Keratinocyte (primary cell): ENCODE measurements around the gene DAGLA. TPM values are rescaled to one million over a fixed set of nuclear protein-coding genes. Genes with fewer than 3 reads are reported as not detected.

ENCODE experiments used
- DNase-seq: peaks from one replicate; pipeline ENCODE4 v3.0.0-alpha.2; 2011; ENCODE audit warnings: low read depth, missing footprints, low spot score
- FAIRE-seq: peaks from 2 replicates; lab custom pipeline; 2011; peaks lifted over from hg19 to GRCh38; lab: Jason Lieb, UNC
- H2AFZ ChIP-seq: 2 replicates; pipeline ENCODE4 v1.6.0; 2012; ENCODE audit warnings: low read length, control low read depth, inconsistent platforms; ENCODE audit not compliant: control insufficient read depth
- H3K27ac ChIP-seq: 2 replicates; pipeline ENCODE4 v1.5.1; 2011; ENCODE audit warnings: low read length; ENCODE audit not compliant: control insufficient read depth, insufficient read depth
- H3K27me3 ChIP-seq: 3 replicates; pipeline ENCODE4 v1.6.0; 2011; ENCODE audit warnings: low read length; ENCODE audit not compliant: control insufficient read depth, insufficient read depth; ENCODE audit errors: extremely low read depth
- H3K36me3 ChIP-seq, 2 experiments: 2 replicates in 1 of 2; 3 replicates in 1 of 2; pipeline ENCODE4 v1.5.1; 2011; ENCODE audit warnings: low read length in 2 of 2, mild to moderate bottlenecking in 1 of 2; ENCODE audit not compliant: control insufficient read depth in 2 of 2, insufficient read depth in 2 of 2; ENCODE audit errors: extremely low read depth in 1 of 2
- H3K4me1 ChIP-seq: 3 replicates; pipeline ENCODE4 v1.5.1; 2011; ENCODE audit warnings: low read length; ENCODE audit not compliant: control insufficient read depth, insufficient read depth; ENCODE audit errors: extremely low read depth
- H3K4me2 ChIP-seq: 3 replicates; pipeline ENCODE4 v1.6.0; 2011; ENCODE audit warnings: low read depth, low read length; ENCODE audit not compliant: control insufficient read depth, insufficient read depth; ENCODE audit errors: extremely low read depth
- H3K4me3 ChIP-seq, 3 experiments: fragments of 200-600 bp in 1 of 3; sonication (generic) in 1 of 3; 2 replicates in 2 of 3; 3 replicates in 1 of 3; pipeline ENCODE4 v1.5.1; 2011 to 2016; ENCODE audit warnings: low read length in 3 of 3, mild to moderate bottlenecking in 3 of 3, control low read depth in 2 of 3, inconsistent platforms in 1 of 3, low read depth in 1 of 3, mixed read lengths in 1 of 3, mixed run types in 1 of 3, moderate library complexity in 1 of 3; ENCODE audit not compliant: control insufficient read depth in 2 of 3, insufficient read depth in 2 of 3; ENCODE audit errors: extremely low read depth in 1 of 3
- H3K79me2 ChIP-seq: 2 replicates; pipeline ENCODE4 v1.6.0; 2012; ENCODE audit warnings: low read length; ENCODE audit not compliant: control insufficient read depth, insufficient read depth
- H3K9ac ChIP-seq: 3 replicates; pipeline ENCODE4 v1.6.0; 2011; ENCODE audit warnings: low read length; ENCODE audit not compliant: control insufficient read depth, insufficient read depth; ENCODE audit errors: extremely low read depth
- H3K9me1 ChIP-seq: 3 replicates; pipeline ENCODE4 v1.6.0; 2011; ENCODE audit warnings: low read length; ENCODE audit not compliant: control insufficient read depth, insufficient read depth; ENCODE audit errors: extremely low read depth
- H3K9me3 ChIP-seq: 2 replicates; pipeline ENCODE4 v1.5.1; 2012; ENCODE audit warnings: low read depth, low read length; ENCODE audit not compliant: control insufficient read depth
- H4K20me1 ChIP-seq: 3 replicates; pipeline ENCODE4 v1.6.0; 2011; ENCODE audit warnings: low read length; ENCODE audit not compliant: control insufficient read depth, insufficient read depth; ENCODE audit errors: extremely low read depth
- EZH2 ChIP-seq: IDR thresholded peaks from one replicate; pipeline ENCODE4 v1.6.1; 2012; ENCODE audit warnings: inconsistent platforms, mild to moderate bottlenecking, low read length, moderate library complexity
- dilution Hi-C: fragments of 300-500 bp; cut with MboI; formaldehyde crosslinking; loops from one replicate; pipeline ENCODE4 v1.7.0; 2020; ENCODE audit warnings: low sequenced_read_pairs; ENCODE audit not compliant: extremely low pct_ligation_motif_present
- polyA plus RNA-seq, 5 experiments: library from polyadenylated mRNA; depleted of rRNA in 3 of 5; stranded (reverse) in 3 of 5; stranded (forward) in 1 of 5; unstranded in 1 of 5; fragments of >200 nt; gene quantifications; 1 replicate in 1 of 5; 2 replicates in 3 of 5; 3 replicates in 1 of 5; pipeline versions ENCODE4 v1.2.1 to v1.2.3, GENCODE V29; 2011 to 2012; ENCODE audit warnings: missing spikeins in 2 of 5, low read depth in 1 of 5, low replicate concordance in 1 of 5
- TF ChIP-seq, protein P1 (sequence below), 3 experiments: IDR thresholded peaks in 1 of 3; conservative IDR thresholded peaks in 1 of 3; optimal IDR thresholded peaks in 1 of 3; 2 replicates in 2 of 3; 3 replicates in 1 of 3; pipeline versions ENCODE3 to v1.5.1; 2011; ENCODE audit warnings: low read length in 3 of 3, mild to moderate bottlenecking in 3 of 3, moderate library complexity in 2 of 3, control low read depth in 1 of 3, inconsistent platforms in 1 of 3; ENCODE audit not compliant: insufficient read depth in 2 of 3; ENCODE audit errors: extremely low read depth in 1 of 3

DAGLA gene
- polyA plus RNA-seq, 1 donor (not counting 4 experiments of a cell fraction or from before 2014, with no cell fraction given), result 0.03 TPM

DNA sequence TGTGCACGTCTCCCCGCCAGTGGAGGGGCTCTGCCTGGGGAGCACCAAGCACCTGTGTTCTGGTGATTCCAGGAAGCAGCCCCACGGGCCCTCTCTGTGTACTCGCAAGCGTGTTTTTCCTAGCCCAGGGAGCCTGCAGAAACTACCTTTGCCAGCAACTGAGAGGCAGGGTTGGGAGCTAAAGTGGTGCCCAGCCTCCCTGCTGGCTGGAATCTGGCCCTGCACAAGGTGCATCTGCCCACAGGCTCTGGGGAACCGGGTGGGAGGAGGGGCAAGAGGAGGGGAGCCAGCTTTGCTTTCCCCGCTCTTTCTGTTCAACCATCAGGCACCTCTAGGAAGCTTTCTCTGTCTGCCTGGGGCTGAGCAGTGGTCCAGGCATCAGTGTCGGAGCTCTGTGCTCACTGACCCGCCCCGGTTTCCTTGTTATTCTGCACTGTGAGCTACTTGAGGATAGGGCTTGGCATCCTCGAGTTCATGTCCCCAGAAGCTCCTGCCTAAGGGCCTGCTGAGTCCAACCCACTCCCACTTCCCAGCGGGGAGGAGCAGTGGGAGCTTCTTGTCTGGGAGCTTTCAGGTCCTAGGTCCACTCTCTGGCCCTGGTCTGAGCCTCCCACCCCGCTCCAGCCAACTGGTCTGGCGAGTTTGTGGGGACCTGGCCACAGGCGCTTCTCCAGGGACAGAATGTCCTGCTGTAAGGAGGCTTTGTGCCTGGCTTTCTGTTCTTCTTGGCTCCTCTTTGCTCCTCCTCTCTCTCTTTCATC lies 14.9 kb downstream of the DAGLA start:
- TF ChIP-seq, protein P1, sequence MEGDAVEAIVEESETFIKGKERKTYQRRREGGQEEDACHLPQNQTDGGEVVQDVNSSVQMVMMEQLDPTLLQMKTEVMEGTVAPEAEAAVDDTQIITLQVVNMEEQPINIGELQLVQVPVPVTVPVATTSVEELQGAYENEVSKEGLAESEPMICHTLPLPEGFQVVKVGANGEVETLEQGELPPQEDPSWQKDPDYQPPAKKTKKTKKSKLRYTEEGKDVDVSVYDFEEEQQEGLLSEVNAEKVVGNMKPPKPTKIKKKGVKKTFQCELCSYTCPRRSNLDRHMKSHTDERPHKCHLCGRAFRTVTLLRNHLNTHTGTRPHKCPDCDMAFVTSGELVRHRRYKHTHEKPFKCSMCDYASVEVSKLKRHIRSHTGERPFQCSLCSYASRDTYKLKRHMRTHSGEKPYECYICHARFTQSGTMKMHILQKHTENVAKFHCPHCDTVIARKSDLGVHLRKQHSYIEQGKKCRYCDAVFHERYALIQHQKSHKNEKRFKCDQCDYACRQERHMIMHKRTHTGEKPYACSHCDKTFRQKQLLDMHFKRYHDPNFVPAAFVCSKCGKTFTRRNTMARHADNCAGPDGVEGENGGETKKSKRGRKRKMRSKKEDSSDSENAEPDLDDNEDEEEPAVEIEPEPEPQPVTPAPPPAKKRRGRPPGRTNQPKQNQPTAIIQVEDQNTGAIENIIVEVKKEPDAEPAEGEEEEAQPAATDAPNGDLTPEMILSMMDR (optimal IDR thresholded peaks at IDR 0.05 in 1 of 3, IDR thresholded peaks at IDR 0.05 in 1 of 3, conservative IDR thresholded peaks at IDR 0.05 in 1 of 3; ENCODE audit: extremely low read depth in 1 of 3, insufficient read depth in 2 of 3, low read length in 3 of 3), result peak in 1 of 3 experiments; percentile 17
- TF ChIP-seq EZH2, result no peak
- H3K9me3 ChIP-seq, result no peaks in the 10 kb centered on the region
- H3K27me3 ChIP-seq, result peaks cover 6% of the 10 kb centered on the region
- no peak overlapping the region for H3K27ac ChIP-seq
- peaks cover 33% of the 10 kb centered on the region for H3K4me1 ChIP-seq
- H3K36me3 ChIP-seq, result no peaks in the 10 kb centered on the region
- H3K9me1 ChIP-seq, result peaks cover 2% of the 10 kb centered on the region
- peak overlapping the region; percentile 49 for H3K9ac ChIP-seq
- H3K4me3 ChIP-seq, result no peak overlapping the region
- DNase-seq (no peak), FAIRE-seq (no peak)
- H2AFZ ChIP-seq, result no peak overlapping the region
- no peaks in the 10 kb centered on the region for H3K79me2 ChIP-seq
- peaks cover 2% of the 10 kb centered on the region for H4K20me1 ChIP-seq
- dilution Hi-C loops, result no loop called here
- peak overlapping the region; percentile 68 for H3K4me2 ChIP-seq

DNA sequence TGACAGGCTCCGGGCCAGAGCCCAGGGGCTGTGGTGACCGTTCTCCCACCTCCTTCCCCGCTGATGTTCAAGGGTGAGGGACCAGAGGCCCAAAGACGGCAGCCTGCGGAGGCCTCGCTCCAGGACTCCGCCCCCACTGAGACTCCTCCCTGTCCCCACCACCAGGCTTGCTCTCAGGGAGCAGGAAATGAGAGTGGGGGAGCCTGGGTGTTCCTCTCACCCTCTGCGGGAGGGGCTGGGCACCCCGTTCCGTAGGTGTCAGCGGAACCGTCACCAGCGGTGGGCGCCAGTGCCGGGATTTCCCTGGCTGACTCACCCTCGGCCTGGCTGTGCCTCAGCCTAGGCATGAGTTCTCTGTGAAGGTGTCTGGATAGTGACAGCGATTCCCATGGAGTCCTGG lies 15.7 kb downstream of the DAGLA start:
- Histone ChIP-seq H3K4me2 (peak overlapping the region; percentile 68), H3K9me3 (no peaks in the 10 kb centered on the region), H3K9ac (peak overlapping the region; percentile 49), H3K27ac (peak overlapping the region; percentile 13), H3K27me3 (peaks cover 2% of the 10 kb centered on the region), H4K20me1 (peaks cover 8% of the 10 kb centered on the region), H3K9me1 (peaks cover 2% of the 10 kb centered on the region), H3K36me3 (no peaks in the 10 kb centered on the region), H3K79me2 (no peaks in the 10 kb centered on the region), H2AFZ (peak overlapping the region; percentile 19), H3K4me3 (no peak overlapping the region), H3K4me1 (peaks cover 39% of the 10 kb centered on the region)
- FAIRE-seq (peak; percentile 34), DNase-seq (peak; percentile 42)
- TF ChIP-seq, protein P1 (optimal IDR thresholded peaks at IDR 0.05 in 1 of 3, IDR thresholded peaks at IDR 0.05 in 1 of 3, conservative IDR thresholded peaks at IDR 0.05 in 1 of 3; ENCODE audit: extremely low read depth in 1 of 3, insufficient read depth in 2 of 3, low read length in 3 of 3), result peak in 2 of 3 experiments; percentile 13 to 50
- TF ChIP-seq EZH2, result no peak
- dilution Hi-C loops, result no loop called here
